GM12801 (cell line): ENCODE measurements around the gene EFR3B.

ENCODE experiments used
- CTCF ChIP-seq: IDR thresholded peaks from one replicate; pipeline ENCODE4 v1.5.1; 2011; ENCODE audit warnings: control low read depth; ENCODE audit not compliant: insufficient read length; ENCODE audit errors: extremely low read depth

The EFR3B gene

GRCh38 chr2:25164561-25164960, 122.7 kb downstream of the EFR3B start:
- TF ChIP-seq CTCF: no peak

GRCh38 chr2:25165992-25166875, 124.4 kb downstream of the EFR3B start:
- no peak for TF ChIP-seq CTCF

- TF ChIP-seq CTCF: no peak
Measured at GRCh38 chr2:25168256-25169072, 126.6 kb downstream of the EFR3B start, which contains the start of gene POMC. TSS of gene POMC (minus strand) at chr2:25168580. CDS start at chr2:25164772, 3,808 bp downstream.

GRCh38 chr2:25169073-25169470, 127.2 kb downstream of the EFR3B start:
- TF ChIP-seq CTCF: no peak

GRCh38 chr2:25170888-25171287, 129.0 kb downstream of the EFR3B start:
- no peak for TF ChIP-seq CTCF

GRCh38 chr2:25173719-25174118, 131.8 kb downstream of the EFR3B start:
- TF ChIP-seq CTCF: no peak

GRCh38 chr2:25174192-25174861, 132.5 kb downstream of the EFR3B start:
- no peak for TF ChIP-seq CTCF
